ENCODE results near the gene PTGES3.

DNA sequence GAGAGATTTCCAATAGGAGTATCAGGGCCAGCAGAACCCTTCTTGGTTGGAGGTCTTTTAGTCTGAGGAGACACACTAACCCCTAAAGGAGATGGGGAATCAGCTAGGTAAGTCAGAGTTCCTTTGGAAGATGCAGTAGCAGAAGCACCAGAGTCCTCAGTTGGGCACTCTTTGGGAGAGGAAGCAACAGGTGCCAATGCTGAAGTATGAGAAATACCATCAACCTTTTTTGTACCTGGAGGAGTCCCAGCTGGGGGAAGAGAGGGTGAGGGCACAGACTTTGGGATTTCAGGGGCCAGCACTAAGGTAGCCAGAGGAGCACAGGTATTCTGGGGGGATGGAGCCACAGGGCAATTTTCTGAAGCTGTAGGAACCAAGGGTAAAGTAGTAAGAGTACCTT lies 31.0 kb upstream of the PTGES3 start:
- TF ChIP-seq, protein P1, sequence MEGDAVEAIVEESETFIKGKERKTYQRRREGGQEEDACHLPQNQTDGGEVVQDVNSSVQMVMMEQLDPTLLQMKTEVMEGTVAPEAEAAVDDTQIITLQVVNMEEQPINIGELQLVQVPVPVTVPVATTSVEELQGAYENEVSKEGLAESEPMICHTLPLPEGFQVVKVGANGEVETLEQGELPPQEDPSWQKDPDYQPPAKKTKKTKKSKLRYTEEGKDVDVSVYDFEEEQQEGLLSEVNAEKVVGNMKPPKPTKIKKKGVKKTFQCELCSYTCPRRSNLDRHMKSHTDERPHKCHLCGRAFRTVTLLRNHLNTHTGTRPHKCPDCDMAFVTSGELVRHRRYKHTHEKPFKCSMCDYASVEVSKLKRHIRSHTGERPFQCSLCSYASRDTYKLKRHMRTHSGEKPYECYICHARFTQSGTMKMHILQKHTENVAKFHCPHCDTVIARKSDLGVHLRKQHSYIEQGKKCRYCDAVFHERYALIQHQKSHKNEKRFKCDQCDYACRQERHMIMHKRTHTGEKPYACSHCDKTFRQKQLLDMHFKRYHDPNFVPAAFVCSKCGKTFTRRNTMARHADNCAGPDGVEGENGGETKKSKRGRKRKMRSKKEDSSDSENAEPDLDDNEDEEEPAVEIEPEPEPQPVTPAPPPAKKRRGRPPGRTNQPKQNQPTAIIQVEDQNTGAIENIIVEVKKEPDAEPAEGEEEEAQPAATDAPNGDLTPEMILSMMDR (IDR thresholded peaks at IDR 0.05) = no peak
- TF ChIP-seq POLR2A (IDR thresholded peaks at IDR 0.05) = no peak
